K562 (cell line): ENCODE results near the gene BAG5. TPM values are rescaled to one million over a fixed set of nuclear protein-coding genes. Genes with fewer than 3 reads are reported as not detected.

Source experiments
- ATAC-seq: fragments of 200-7000 bp; cut with Tn5 transposase; 3 replicates; pipeline ENCODE4 v1.9.1; 2020; ENCODE audit warnings: moderate library complexity
- BruUV-seq: library from RNA; stranded (reverse); fragments of 400-500 nt; replicated peaks from 2 replicates; lab custom pipeline; 2021; lab: Mats Ljungman, UMichigan
- CTCF ChIA-PET: fragments of 300-600 bp; formaldehyde crosslinking; extraction: SDS; loops from one replicate; lab custom pipeline; 2021; ENCODE audit warnings: low intra/inter-chr PET ratio; lab: Yijun Ruan, JAX
- POLR2A ChIA-PET: fragments of 300-600, 350-650 bp; sonication (Branson Sonifier 250); formaldehyde crosslinking; extraction: SDS; loops from one replicate; lab custom pipeline; 2021; ENCODE audit warnings: antibody characterized with exemption, inconsistent platforms; lab: Yijun Ruan, JAX
- DNase-seq, 4 experiments: peaks; one replicate each; pipeline versions ENCODE4 v3.0.0 to v3.0.0-alpha.2; 2011 to 2018; ENCODE audit warnings: low spot score in 3 of 4, mixed read lengths in 3 of 4; ENCODE audit errors: extremely low read depth in 1 of 4
- FAIRE-seq: peaks from 2 replicates; lab custom pipeline; 2011; peaks lifted over from hg19 to GRCh38; lab: Jason Lieb, UNC
- H2AFZ ChIP-seq: 2 replicates; pipeline ENCODE4 v1.6.0; 2011; ENCODE audit warnings: low read depth, low read length, control low read depth, inconsistent platforms
- H3K27ac ChIP-seq: fragments of 200-600 bp; 3 replicates; pipeline ENCODE4 v1.8.0; 2011; ENCODE audit warnings: low read depth, mild to moderate bottlenecking, control low read depth, inconsistent platforms, low read length, moderate library complexity, mixed read lengths; ENCODE audit errors: extremely low read depth
- H3K27me3 ChIP-seq, 2 experiments: fragments of 300-600 bp in 1 of 2; 2 replicates in 1 of 2; 3 replicates in 1 of 2; pipeline versions ENCODE4 v1.6.0 to v1.8.0; 2011; ENCODE audit warnings: inconsistent platforms in 2 of 2, low read length in 2 of 2, mild to moderate bottlenecking in 1 of 2, mixed read lengths in 1 of 2, moderate library complexity in 1 of 2; ENCODE audit not compliant: control insufficient read depth in 2 of 2, insufficient read depth in 2 of 2
- H3K36me3 ChIP-seq: fragments of 300-600 bp; 3 replicates; pipeline ENCODE4 v1.8.0; 2011; ENCODE audit warnings: mild to moderate bottlenecking, low read length, inconsistent platforms; ENCODE audit not compliant: control insufficient read depth, insufficient read depth
- H3K4me1 ChIP-seq, 2 experiments: fragments of 200-600 bp in 1 of 2; replicated peaks in 1 of 2; 2 replicates in 1 of 2; 3 replicates in 1 of 2; pipeline versions ENCODE4 v1.5.1 to v1.8.0; 2011; ENCODE audit warnings: inconsistent platforms in 2 of 2, low read length in 2 of 2, mild to moderate bottlenecking in 1 of 2, mixed read lengths in 1 of 2, moderate library complexity in 1 of 2; ENCODE audit not compliant: control insufficient read depth in 2 of 2, insufficient read depth in 2 of 2
- H3K4me2 ChIP-seq: 2 replicates; pipeline ENCODE4 v1.6.1; 2011; ENCODE audit warnings: low read length, control low read depth, inconsistent platforms, mixed read lengths; ENCODE audit not compliant: insufficient read depth
- H3K4me3 ChIP-seq: fragments of 200-600 bp; sonication (generic), shearing (Covaris generic); 2 replicates; pipeline ENCODE4 v1.5.1; 2016; ENCODE audit warnings: control low read depth, inconsistent platforms
- H3K79me2 ChIP-seq: fragments of 200-600 bp; 3 replicates; pipeline ENCODE4 v1.8.0; 2011; ENCODE audit warnings: low read length, inconsistent platforms; ENCODE audit not compliant: control insufficient read depth, insufficient read depth
- H3K9ac ChIP-seq, 2 experiments: 2 replicates each; pipeline versions ENCODE4 v1.6.0 to v1.6.1; 2011; ENCODE audit warnings: low read depth in 2 of 2, low read length in 2 of 2, control low read depth in 1 of 2, inconsistent platforms in 1 of 2, mild to moderate bottlenecking in 1 of 2, mixed read lengths in 1 of 2; ENCODE audit not compliant: insufficient read depth in 1 of 2
- H3K9me1 ChIP-seq: one replicate; pipeline ENCODE4 v1.6.0; 2011; ENCODE audit warnings: inconsistent platforms, mild to moderate bottlenecking, low read length, moderate library complexity; ENCODE audit not compliant: control insufficient read depth, insufficient read depth
- H3K9me3 ChIP-seq: replicated peaks from 2 replicates; pipeline ENCODE4 v1.5.1; 2011; ENCODE audit warnings: low read depth, low read length, inconsistent platforms; ENCODE audit not compliant: control insufficient read depth, insufficient read depth
- H4K20me1 ChIP-seq: replicated peaks from 2 replicates; pipeline ENCODE4 v1.6.1; 2011; ENCODE audit warnings: low read length, inconsistent platforms, mixed read lengths; ENCODE audit not compliant: control insufficient read depth, insufficient read depth
- ARHGAP35 ChIP-seq: fragments of 450-650 bp; IDR thresholded peaks from 2 replicates; pipeline ENCODE4 v1.6.1; 2018; ENCODE audit not compliant: partially characterized antibody
- ARID1B ChIP-seq: fragments of 450-650 bp; IDR thresholded peaks from 2 replicates; pipeline ENCODE4 v1.6.1; 2016; ENCODE audit warnings: antibody characterized with exemption, mild to moderate bottlenecking, inconsistent platforms
- GABPB1 ChIP-seq: sonication (generic); formaldehyde crosslinking; IDR thresholded peaks from 2 replicates; pipeline ENCODE4 v1.8.0; 2022; ENCODE audit warnings: mild to moderate bottlenecking, missing genetic modification reagents
- JUN ChIP-seq, 2 experiments: sonication (generic) in 1 of 2; formaldehyde crosslinking in 1 of 2; IDR thresholded peaks; 2 replicates each; pipeline versions ENCODE4 v1.6.1 to v1.8.0; 2012 to 2022; ENCODE audit warnings: borderline replicate concordance in 2 of 2, mild to moderate bottlenecking in 2 of 2, improper control_type of control experiment in 1 of 2, low read depth in 1 of 2, low read length in 1 of 2, missing genetic modification reagents in 1 of 2
- NCOR1 ChIP-seq: fragments of 450-650 bp; IDR thresholded peaks from 2 replicates; pipeline ENCODE4 v1.6.1; 2016; ENCODE audit warnings: mild to moderate bottlenecking, moderate library complexity
- PHF8 ChIP-seq: fragments of 200-600 bp; sonication (generic); IDR thresholded peaks from 2 replicates; pipeline ENCODE4 v1.6.1; 2012; ENCODE audit warnings: mixed run types, mild to moderate bottlenecking, inconsistent platforms, low read length, moderate library complexity, borderline replicate concordance
- RAD21 ChIP-seq, 2 experiments: fragments of 250-450 bp in 1 of 2; fragments of 450-650 bp in 1 of 2; sonication (Bioruptor Pico) in 1 of 2; formaldehyde crosslinking in 1 of 2; IDR thresholded peaks in 1 of 2; conservative IDR thresholded peaks in 1 of 2; 2 replicates each; pipeline versions ENCODE4 v1.4.0 to v1.8.0; 2020 to 2022; ENCODE audit warnings: mild to moderate bottlenecking in 2 of 2, moderate library complexity in 1 of 2
- SNIP1 ChIP-seq: fragments of 450-650 bp; IDR thresholded peaks from 2 replicates; pipeline ENCODE4 v1.7.1; 2017; ENCODE audit warnings: low read depth, mild to moderate bottlenecking
- ZNF140 ChIP-seq: fragments of 250-450 bp; sonication (Bioruptor Pico); IDR thresholded peaks from 2 replicates; pipeline ENCODE4 v1.8.0; 2021; ENCODE audit warnings: moderate library complexity, mild to moderate bottlenecking, inconsistent platforms
- WGBS: fragments of 100-300 bp; shearing (Covaris generic); methylation state at CpG from one replicate; pipeline ENCODE4 v1.1.6; 2016; ENCODE audit warnings: low coverage, mixed read lengths; ENCODE audit not compliant: insufficient coverage; ENCODE audit errors: missing lambda C conversion rate; 5-methylcytosine and 5-hydroxymethylcytosine counted together
- in situ Hi-C: fragments of 300-500 bp; cut with MboI; formaldehyde crosslinking; loops from 4 replicates; pipeline ENCODE4 v1.15.0; 2018; ENCODE audit warnings: inconsistent platforms, mixed read lengths
- intact Hi-C: fragments of 100-400 bp; cut with micrococcal nuclease; formaldehyde crosslinking; loops from 2 replicates; pipeline ENCODE4 v1.14.2; 2022
- polyA plus RNA-seq, 8 experiments: library from polyadenylated mRNA; depleted of rRNA in 4 of 8; stranded (reverse) in 5 of 8; unstranded in 3 of 8; fragments of >200 nt; fragmentation: Nextera tagmentation in 2 of 8; fragmentation: Illumina TruSeq in 1 of 8; extraction: Ambion mirVana in 2 of 8; extraction: Trizol in 1 of 8; gene quantifications; 2 replicates each; pipeline versions ENCODE4 v1.2.1 to v1.2.3, GENCODE V29; 2011 to 2014; ENCODE audit warnings: inconsistent platforms in 1 of 8, missing spikeins in 1 of 8
- total RNA-seq, 7 experiments: library from RNA; depleted of rRNA in 6 of 7; stranded (reverse); fragments of >200 nt in 6 of 7; fragmentation: Illumina TruSeq in 2 of 7; extraction: Trizol in 2 of 7; gene quantifications; 2 replicates each; pipeline versions ENCODE4 v1.2.1 to v1.2.3, GENCODE V29; 2011 to 2021; ENCODE audit warnings: low replicate concordance in 1 of 7
- TF ChIP-seq, protein P1 (sequence below): IDR thresholded peaks from 3 replicates; pipeline ENCODE4 v1.6.1; 2011; ENCODE audit warnings: borderline replicate concordance, mild to moderate bottlenecking; ENCODE audit not compliant: insufficient read length, insufficient read depth
- TF ChIP-seq, protein P2 (sequence below): sonication (generic); formaldehyde crosslinking; IDR thresholded peaks from 2 replicates; pipeline ENCODE4 v1.8.0; 2022; ENCODE audit warnings: missing genetic modification reagents, mild to moderate bottlenecking, moderate library complexity, borderline replicate concordance
- TF ChIP-seq, protein P3 (sequence below), 2 experiments: fragments of 450-650 bp in 1 of 2; sonication (generic) in 1 of 2; formaldehyde crosslinking; conservative IDR thresholded peaks; 2 replicates each; pipeline versions ENCODE4 v1.4.0 to v1.8.1; 2020 to 2022; ENCODE audit warnings: mild to moderate bottlenecking in 1 of 2, missing genetic modification reagents in 1 of 2
- TF ChIP-seq, protein P4 (sequence below), 2 experiments: fragments of 450-650 bp; conservative IDR thresholded peaks; 2 replicates each; pipeline ENCODE4 v1.6.1; 2017; ENCODE audit warnings: mild to moderate bottlenecking in 2 of 2, moderate library complexity in 2 of 2

BAG5 gene
- total and polyA plus RNA-seq, 9 of the 15 experiments (the other 6 are each of a cell fraction or from before 2014, with no cell fraction given), result 7.9 to 21.4 (median 13.2) TPM

- ChIA-PET CTCF (interaction anchor here (0.6 to 2.4 kb wide), 4 partner anchors 17 to 1186 kb away, joined by 3 to 19 read pairs (median 5); no protein-coding TSS in a partner anchor), POLR2A (interaction anchor here (0.9 to 1.3 kb wide), 2 partner anchors 11 to 15 kb away, joined by 3 to 4 read pairs; partner anchors contain the start of gene BAG5)
- FAIRE-seq (peak; percentile 72), ATAC-seq (peak; percentile 93), DNase-seq (peak; percentile 71 to 75 (median 75))
- Histone ChIP-seq H3K4me1 (peaks cover 0 to 88% of the 10 kb centered on the region in 2 experiments; a peak in 2 of 5 replicates), H3K36me3 (no peaks in the 10 kb centered on the region), H3K9me3 (no peaks in the 10 kb centered on the region), H3K4me3 (no peak overlapping the region), H3K9me1 (no peaks in the 10 kb centered on the region), H3K79me2 (no peaks in the 10 kb centered on the region), H3K27ac (no peak overlapping the region), H3K4me2 (no peak overlapping the region), H4K20me1 (peaks cover 7% of the 10 kb centered on the region; the same call in 1 of the 2 replicates), H2AFZ (no peak overlapping the region), H3K9ac (no peak overlapping the region), H3K27me3 (no peaks in the 10 kb centered on the region)
- no TSS peak for BruUV-seq
- WGBS, result 19% methylated on average over 11 of the region's 21 CpGs
- intact Hi-C loops, result loop anchor here (1.0 to 10.0 kb wide), 3 partner anchors 29 to 472 kb away; no protein-coding TSS in a partner anchor
- in situ Hi-C loops, result no loop called here
- TF ChIP-seq NCOR1, result no peak
- TF ChIP-seq PHF8, result no peak
- TF ChIP-seq, protein P1, sequence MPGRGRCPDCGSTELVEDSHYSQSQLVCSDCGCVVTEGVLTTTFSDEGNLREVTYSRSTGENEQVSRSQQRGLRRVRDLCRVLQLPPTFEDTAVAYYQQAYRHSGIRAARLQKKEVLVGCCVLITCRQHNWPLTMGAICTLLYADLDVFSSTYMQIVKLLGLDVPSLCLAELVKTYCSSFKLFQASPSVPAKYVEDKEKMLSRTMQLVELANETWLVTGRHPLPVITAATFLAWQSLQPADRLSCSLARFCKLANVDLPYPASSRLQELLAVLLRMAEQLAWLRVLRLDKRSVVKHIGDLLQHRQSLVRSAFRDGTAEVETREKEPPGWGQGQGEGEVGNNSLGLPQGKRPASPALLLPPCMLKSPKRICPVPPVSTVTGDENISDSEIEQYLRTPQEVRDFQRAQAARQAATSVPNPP, result no peak
- TF ChIP-seq ARHGAP35, result no peak
- TF ChIP-seq ARID1B, result no peak
- TF ChIP-seq, protein P2, sequence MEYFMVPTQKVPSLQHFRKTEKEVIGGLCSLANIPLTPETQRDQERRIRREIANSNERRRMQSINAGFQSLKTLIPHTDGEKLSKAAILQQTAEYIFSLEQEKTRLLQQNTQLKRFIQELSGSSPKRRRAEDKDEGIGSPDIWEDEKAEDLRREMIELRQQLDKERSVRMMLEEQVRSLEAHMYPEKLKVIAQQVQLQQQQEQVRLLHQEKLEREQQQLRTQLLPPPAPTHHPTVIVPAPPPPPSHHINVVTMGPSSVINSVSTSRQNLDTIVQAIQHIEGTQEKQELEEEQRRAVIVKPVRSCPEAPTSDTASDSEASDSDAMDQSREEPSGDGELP (CRISPR knock-in tag), result peak; percentile 58
- no peak for TF ChIP-seq SNIP1
- TF ChIP-seq RAD21 (CRISPR knock-in tag; conservative IDR thresholded peaks at IDR 0.05 in 1 of 2, IDR thresholded peaks at IDR 0.05 in 1 of 2), result peak; percentile 75 to 91
- peak; percentile 29; the same call in 1 of the 2 replicates for TF ChIP-seq GABPB1 (CRISPR knock-in tag)
- TF ChIP-seq JUN (IDR thresholded peaks at IDR 0.05; ENCODE audit: borderline replicate concordance, low read depth, low read length), result no peak
- no peak for TF ChIP-seq JUN (CRISPR knock-in tag; IDR thresholded peaks at IDR 0.05; ENCODE audit: borderline replicate concordance)
- no peak for TF ChIP-seq ZNF140
- TF ChIP-seq, protein P3, sequence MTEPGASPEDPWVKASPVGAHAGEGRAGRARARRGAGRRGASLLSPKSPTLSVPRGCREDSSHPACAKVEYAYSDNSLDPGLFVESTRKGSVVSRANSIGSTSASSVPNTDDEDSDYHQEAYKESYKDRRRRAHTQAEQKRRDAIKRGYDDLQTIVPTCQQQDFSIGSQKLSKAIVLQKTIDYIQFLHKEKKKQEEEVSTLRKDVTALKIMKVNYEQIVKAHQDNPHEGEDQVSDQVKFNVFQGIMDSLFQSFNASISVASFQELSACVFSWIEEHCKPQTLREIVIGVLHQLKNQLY (CRISPR knock-in tag; conservative IDR thresholded peaks at IDR 0.05), result no peak
- TF ChIP-seq, protein P4, sequence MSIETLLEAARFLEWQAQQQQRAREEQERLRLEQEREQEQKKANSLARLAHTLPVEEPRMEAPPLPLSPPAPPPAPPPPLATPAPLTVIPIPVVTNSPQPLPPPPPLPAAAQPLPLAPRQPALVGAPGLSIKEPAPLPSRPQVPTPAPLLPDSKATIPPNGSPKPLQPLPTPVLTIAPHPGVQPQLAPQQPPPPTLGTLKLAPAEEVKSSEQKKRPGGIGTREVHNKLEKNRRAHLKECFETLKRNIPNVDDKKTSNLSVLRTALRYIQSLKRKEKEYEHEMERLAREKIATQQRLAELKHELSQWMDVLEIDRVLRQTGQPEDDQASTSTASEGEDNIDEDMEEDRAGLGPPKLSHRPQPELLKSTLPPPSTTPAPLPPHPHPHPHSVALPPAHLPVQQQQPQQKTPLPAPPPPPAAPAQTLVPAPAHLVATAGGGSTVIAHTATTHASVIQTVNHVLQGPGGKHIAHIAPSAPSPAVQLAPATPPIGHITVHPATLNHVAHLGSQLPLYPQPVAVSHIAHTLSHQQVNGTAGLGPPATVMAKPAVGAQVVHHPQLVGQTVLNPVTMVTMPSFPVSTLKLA (conservative IDR thresholded peaks at IDR 0.05), result 0 out of 4 replicates have a peak, but pooled peaks have one; percentile 15 to 22
These were observed 15.6 kb downstream of the BAG5 start for GRCh38 chr14:103546652-103547454.
